ENCODE data around the gene DLGAP4.

GRCh38 chr20:36404435-36404978 lies 98.4 kb downstream of the DLGAP4 start:
- TF ChIP-seq, protein P1, sequence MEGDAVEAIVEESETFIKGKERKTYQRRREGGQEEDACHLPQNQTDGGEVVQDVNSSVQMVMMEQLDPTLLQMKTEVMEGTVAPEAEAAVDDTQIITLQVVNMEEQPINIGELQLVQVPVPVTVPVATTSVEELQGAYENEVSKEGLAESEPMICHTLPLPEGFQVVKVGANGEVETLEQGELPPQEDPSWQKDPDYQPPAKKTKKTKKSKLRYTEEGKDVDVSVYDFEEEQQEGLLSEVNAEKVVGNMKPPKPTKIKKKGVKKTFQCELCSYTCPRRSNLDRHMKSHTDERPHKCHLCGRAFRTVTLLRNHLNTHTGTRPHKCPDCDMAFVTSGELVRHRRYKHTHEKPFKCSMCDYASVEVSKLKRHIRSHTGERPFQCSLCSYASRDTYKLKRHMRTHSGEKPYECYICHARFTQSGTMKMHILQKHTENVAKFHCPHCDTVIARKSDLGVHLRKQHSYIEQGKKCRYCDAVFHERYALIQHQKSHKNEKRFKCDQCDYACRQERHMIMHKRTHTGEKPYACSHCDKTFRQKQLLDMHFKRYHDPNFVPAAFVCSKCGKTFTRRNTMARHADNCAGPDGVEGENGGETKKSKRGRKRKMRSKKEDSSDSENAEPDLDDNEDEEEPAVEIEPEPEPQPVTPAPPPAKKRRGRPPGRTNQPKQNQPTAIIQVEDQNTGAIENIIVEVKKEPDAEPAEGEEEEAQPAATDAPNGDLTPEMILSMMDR (IDR thresholded peaks at IDR 0.05): no peak
- no peak for TF ChIP-seq POLR2A (IDR thresholded peaks at IDR 0.05)
- no peak for TF ChIP-seq POLR2AphosphoS5 (IDR thresholded peaks at IDR 0.05; ENCODE audit: insufficient read depth in 1 of 2, low read depth in 1 of 2)
